ENCODE measurements around the gene HIPK2.
A peak's percentile ranks its signal among the peaks of the same experiment; 100 is the strongest.

The HIPK2 gene

GRCh38 chr7:139650429-139651100, 127.2 kb downstream of the HIPK2 start:
- no peak for DNase-seq (ENCODE audit: low read depth in 3 of 3)

- DNase-seq (ENCODE audit: low read depth in 3 of 3): no peak
These were observed 128.8 kb downstream of the HIPK2 start for GRCh38 chr7:139648941-139649425.

GRCh38 chr7:139648391-139648861, 129.4 kb downstream of the HIPK2 start:
- no peak for DNase-seq (ENCODE audit: low read depth in 3 of 3)

GRCh38 chr7:139647814-139648390, 129.9 kb downstream of the HIPK2 start:
- no peak for DNase-seq (ENCODE audit: low read depth in 3 of 3)

GRCh38 chr7:139647085-139647484, 130.7 kb downstream of the HIPK2 start:
- DNase-seq (ENCODE audit: low read depth in 3 of 3): no peak

GRCh38 chr7:139646566-139646965, 131.2 kb downstream of the HIPK2 start:
- DNase-seq (ENCODE audit: low read depth in 3 of 3): no peak

GRCh38 chr7:139645572-139646523, 131.9 kb downstream of the HIPK2 start:
- DNase-seq (ENCODE audit: low read depth in 3 of 3): peak; percentile 56 to 82 (median 82)

- DNase-seq (ENCODE audit: low read depth in 3 of 3): no peak
These were observed 133.7 kb downstream of the HIPK2 start for GRCh38 chr7:139643951-139644585.

GRCh38 chr7:139642283-139642682, 135.5 kb downstream of the HIPK2 start:
- no peak for DNase-seq (ENCODE audit: low read depth in 3 of 3)

- no peak for DNase-seq (ENCODE audit: low read depth in 3 of 3)
These were observed 136.3 kb downstream of the HIPK2 start for GRCh38 chr7:139641337-139641992.

GRCh38 chr7:139640681-139641080, 137.1 kb downstream of the HIPK2 start:
- no peak for DNase-seq (ENCODE audit: low read depth in 3 of 3)

- DNase-seq (ENCODE audit: low read depth in 3 of 3): no peak
These were observed 138.2 kb downstream of the HIPK2 start for GRCh38 chr7:139639563-139639962.

GRCh38 chr7:139635526-139636302, 142.1 kb downstream of the HIPK2 start:
- peak; percentile 32 to 65 (median 41) for DNase-seq (ENCODE audit: low read depth in 3 of 3)

GRCh38 chr7:139634087-139634486, 143.7 kb downstream of the HIPK2 start:
- no peak for DNase-seq (ENCODE audit: low read depth in 3 of 3)

- no peak for DNase-seq (ENCODE audit: low read depth in 3 of 3)
These were observed 146.2 kb downstream of the HIPK2 start for GRCh38 chr7:139631520-139632031.

- DNase-seq (ENCODE audit: low read depth in 3 of 3): no peak
These were observed 146.9 kb downstream of the HIPK2 start for GRCh38 chr7:139630643-139631519.

- no peak for DNase-seq (ENCODE audit: low read depth in 3 of 3)
These were observed 148.3 kb downstream of the HIPK2 start for GRCh38 chr7:139629392-139630082.

GRCh38 chr7:139627831-139628230, 150.0 kb downstream of the HIPK2 start:
- no peak for DNase-seq (ENCODE audit: low read depth in 3 of 3)

- no peak for DNase-seq (ENCODE audit: low read depth in 3 of 3)
These were observed 151.0 kb downstream of the HIPK2 start for GRCh38 chr7:139626817-139627216.

Measured in stimulated activated CD4-positive, alpha-beta T cell treated with anti-CD3 and anti-CD28 coated beads, TNF-alpha, amount 100 ng/mL, for 48 hours (primary cell).